Thymus (tissue), 11 donors: ENCODE data around the gene TMED1. TPM values are rescaled to one million over a fixed set of nuclear protein-coding genes. Genes with fewer than 3 reads are reported as not detected.
A peak's percentile ranks its signal among the peaks of the same experiment; 100 is the strongest.

ENCODE experiments used
- DNase-seq, 9 donors: peaks; one replicate each; pipeline ENCODE4 v3.0.0-alpha.2; 2013; ENCODE audit warnings: low spot score in 9 of 9, low read depth in 6 of 9, missing footprints in 1 of 9
- H3K27ac ChIP-seq, 2 donors: one replicate each; pipeline ENCODE4 v1.5.1; 2013; ENCODE audit warnings: control low read depth in 1 of 2, low read depth in 1 of 2, low read length in 1 of 2, mild to moderate bottlenecking in 1 of 2, moderate library complexity in 1 of 2
- H3K27me3 ChIP-seq, 2 donors: one replicate each; pipeline ENCODE4 v1.5.1; 2013; ENCODE audit warnings: low read length in 1 of 2; ENCODE audit not compliant: control insufficient read depth in 2 of 2, insufficient read depth in 1 of 2
- H3K36me3 ChIP-seq, 2 donors: one replicate each; pipeline ENCODE4 v1.5.1; 2013; ENCODE audit warnings: low read length in 1 of 2, mild to moderate bottlenecking in 1 of 2, moderate library complexity in 1 of 2; ENCODE audit not compliant: control insufficient read depth in 2 of 2, insufficient read depth in 2 of 2
- H3K4me1 ChIP-seq, 2 donors: one replicate each; pipeline ENCODE4 v1.5.1; 2013; ENCODE audit warnings: low read length in 2 of 2; ENCODE audit not compliant: control insufficient read depth in 2 of 2, insufficient read depth in 2 of 2
- H3K4me3 ChIP-seq, 2 donors: one replicate each; pipeline ENCODE4 v1.5.1; 2013; ENCODE audit warnings: low read length in 2 of 2, control low read depth in 1 of 2, mild to moderate bottlenecking in 1 of 2
- H3K9me3 ChIP-seq, 2 donors: one replicate each; pipeline ENCODE4 v1.5.1; 2013; ENCODE audit warnings: low read length in 1 of 2, mild to moderate bottlenecking in 1 of 2; ENCODE audit not compliant: control insufficient read depth in 2 of 2, insufficient read depth in 1 of 2
- WGBS: extraction: QIAGEN DNeasy Blood & Tissue Kit; methylation state at CpG from one replicate; pipeline ENCODE4 v1.1.7; 2013; 5-methylcytosine and 5-hydroxymethylcytosine counted together
- polyA plus RNA-seq: library from polyadenylated mRNA; stranded (reverse); fragments of 200-250 nt; gene quantifications from one replicate; pipeline ENCODE4 v1.2.3, GENCODE V29; 2013
- total RNA-seq: library from RNA; stranded (reverse); fragments of 120-200 nt; gene quantifications from one replicate; pipeline ENCODE4 v1.2.4, GENCODE V29; 2013
- donor health status: healthy.

Gene TMED1
- total and polyA plus RNA-seq, 2 donors: 19.4 to 22.0 TPM

DNA sequence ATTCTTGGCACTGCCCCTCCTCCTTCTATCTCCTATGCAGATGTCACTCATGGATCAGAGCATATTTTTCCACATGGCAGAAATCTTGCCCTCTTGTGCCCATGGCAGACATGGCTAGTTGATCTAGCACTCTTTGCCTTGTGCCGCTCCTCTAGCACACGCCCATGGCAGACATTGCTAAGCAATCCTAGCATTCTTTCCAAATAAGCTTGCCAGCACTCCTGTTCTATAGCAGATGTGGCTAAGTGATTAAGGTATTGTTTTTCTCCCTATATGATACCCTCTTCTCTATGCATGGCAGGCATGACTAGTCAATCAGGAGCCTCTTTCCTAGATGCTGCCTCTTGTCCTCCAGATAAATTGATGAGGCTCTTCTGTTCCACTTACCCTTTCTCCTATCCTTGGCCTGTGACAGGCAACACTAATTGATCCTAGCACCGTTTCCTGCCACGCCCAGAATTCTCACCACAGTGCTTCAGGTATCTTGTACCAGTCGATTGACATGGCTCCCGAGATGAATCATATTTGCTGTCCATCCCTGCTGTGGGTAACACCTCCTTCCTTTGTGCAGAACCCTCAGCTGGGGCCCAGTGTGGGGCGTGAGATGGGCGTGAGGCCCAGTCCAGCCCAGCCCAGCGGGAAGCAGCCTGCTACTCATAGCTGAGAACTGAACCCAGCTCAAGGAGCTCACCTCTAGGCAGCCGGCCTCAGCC, 26.9 kb downstream of the TMED1 start:
- no peak for DNase-seq
- Histone ChIP-seq H3K9me3 (no peaks in the 10 kb centered on the region), H3K27me3 (no peaks in the 10 kb centered on the region), H3K4me3 (no peak overlapping the region), H3K4me1 (peaks cover 0 to 3% of the 10 kb centered on the region in 2 donors), H3K27ac (no peak overlapping the region), H3K36me3 (peaks cover 60 to 64% of the 10 kb centered on the region in 2 donors)
- 91% methylated on average over 10 of the region's 10 CpGs for WGBS

DNA sequence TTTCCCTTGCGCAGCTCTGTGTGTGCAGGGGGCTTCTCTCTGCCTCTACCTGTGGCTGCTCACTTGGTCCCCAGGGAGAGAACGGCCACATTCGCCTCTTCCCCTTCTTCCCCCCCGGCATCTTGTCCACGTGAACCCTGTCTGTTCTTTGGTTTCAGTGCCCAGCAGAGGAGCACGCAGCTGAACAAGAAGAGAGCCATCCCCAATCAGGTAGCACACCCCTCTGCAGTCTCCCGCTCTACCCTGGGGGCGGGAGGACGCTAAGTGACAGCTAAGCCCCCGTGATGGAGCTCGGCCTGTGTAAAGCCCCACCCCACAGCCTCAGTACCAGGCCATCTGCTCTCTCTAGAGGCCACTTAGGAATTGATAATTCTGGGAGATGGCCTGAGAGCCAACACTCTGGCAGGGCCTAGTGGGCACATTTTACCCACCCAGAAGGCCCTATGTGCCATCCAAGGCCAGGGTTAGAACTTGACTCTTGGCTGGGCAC, 30.2 kb downstream of the TMED1 start:
- Histone ChIP-seq H3K36me3 (peaks cover 66 to 69% of the 10 kb centered on the region in 2 donors), H3K27ac (no peak overlapping the region), H3K4me1 (no peaks in the 10 kb centered on the region), H3K4me3 (no peak overlapping the region), H3K27me3 (no peaks in the 10 kb centered on the region), H3K9me3 (no peaks in the 10 kb centered on the region)
- DNase-seq: no peak
- 96% methylated on average over 11 of the region's 11 CpGs for WGBS

DNA sequence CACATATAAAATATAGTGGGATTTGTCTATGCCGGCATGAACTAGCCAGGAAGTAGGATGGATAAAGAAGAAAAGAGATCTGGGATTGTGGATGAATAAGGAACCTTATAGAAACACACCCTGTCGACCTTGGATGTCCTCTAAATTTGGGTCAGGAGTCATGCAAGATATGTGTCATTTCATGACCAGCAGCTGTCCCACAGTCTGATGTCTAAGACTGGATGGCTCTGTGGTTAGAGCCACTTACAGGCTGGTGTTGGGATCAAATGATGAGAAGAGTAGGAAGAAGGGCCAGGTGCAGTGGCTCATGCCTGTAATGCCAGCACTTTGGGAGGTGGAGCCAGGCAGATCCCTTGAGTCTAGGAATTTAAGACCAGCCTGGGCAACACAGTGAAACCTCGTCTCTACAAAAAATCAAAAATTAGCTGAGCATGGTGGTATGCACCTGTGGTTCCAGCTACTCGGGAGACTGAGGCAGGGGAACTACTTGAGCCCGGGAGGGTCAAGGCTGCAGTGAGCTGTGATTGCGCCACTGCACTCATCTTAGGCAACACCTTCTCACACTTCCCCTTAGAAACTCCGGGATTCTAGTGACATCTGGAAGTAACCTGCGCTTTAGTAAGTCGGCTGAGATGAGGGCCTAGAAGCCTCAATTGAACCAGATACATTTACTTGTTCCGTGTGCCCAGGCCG, 30.8 kb downstream of the TMED1 start:
- Histone ChIP-seq H3K9me3 (peaks cover 0 to 2% of the 10 kb centered on the region in 2 donors), H3K27ac (no peak overlapping the region), H3K36me3 (peaks cover 66 to 69% of the 10 kb centered on the region in 2 donors), H3K27me3 (no peaks in the 10 kb centered on the region), H3K4me3 (no peak overlapping the region), H3K4me1 (no peaks in the 10 kb centered on the region)
- no peak for DNase-seq
- 95% methylated on average over 11 of the region's 11 CpGs for WGBS

DNA sequence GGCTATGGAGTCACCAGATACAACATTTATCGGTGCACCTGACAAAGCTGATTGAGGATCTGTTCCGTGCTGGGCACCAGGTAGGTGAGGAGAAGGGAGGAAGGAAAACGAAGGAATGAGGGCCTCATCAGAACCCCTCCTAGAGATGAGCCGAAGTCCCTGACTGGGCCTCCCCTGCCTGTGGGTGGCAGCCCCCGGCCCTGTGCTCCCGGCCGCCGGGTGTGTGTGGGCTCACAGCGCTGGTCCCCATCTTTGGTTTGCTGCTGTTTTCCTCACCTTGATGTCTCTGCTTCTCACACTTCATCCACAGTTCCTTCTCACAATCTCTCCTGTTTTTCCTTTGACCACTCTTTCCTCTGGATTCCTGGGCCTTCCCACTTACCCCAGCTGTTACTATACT, 32.8 kb downstream of the TMED1 start:
- WGBS: 100% methylated on average over 9 of the region's 9 CpGs
- DNase-seq: no peak
- no peak overlapping the region for H3K4me3 ChIP-seq
- H3K27ac ChIP-seq: no peak overlapping the region
- peaks cover 0 to 2% of the 10 kb centered on the region in 2 donors for H3K9me3 ChIP-seq
- no peaks in the 10 kb centered on the region for H3K4me1 ChIP-seq
- peaks cover 64 to 68% of the 10 kb centered on the region in 2 donors for H3K36me3 ChIP-seq
- H3K27me3 ChIP-seq: no peaks in the 10 kb centered on the region

DNA sequence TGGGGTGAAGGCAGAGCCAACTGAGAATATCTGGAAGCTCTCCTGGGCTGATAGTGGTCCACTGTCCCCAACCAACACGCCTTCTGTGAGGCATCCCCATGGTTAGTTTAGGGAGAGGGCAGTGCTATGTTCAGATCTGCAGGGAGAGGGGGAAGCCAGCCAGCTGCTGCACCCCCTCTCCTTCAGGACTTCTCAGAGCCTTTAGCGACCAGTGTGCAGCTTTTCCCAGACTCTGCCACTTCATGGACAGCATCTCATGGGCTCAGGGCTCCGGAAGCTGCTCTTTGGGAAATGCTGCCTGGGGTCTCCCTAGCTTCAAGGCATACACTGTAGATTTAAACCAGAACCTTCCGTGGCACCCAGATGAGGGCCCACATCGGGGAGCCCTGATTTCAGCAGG, 33.5 kb downstream of the TMED1 start:
- no peak overlapping the region for H3K27ac ChIP-seq
- 98% methylated on average over 5 of the region's 5 CpGs for WGBS
- peaks cover 71 to 73% of the 10 kb centered on the region in 2 donors for H3K36me3 ChIP-seq
- H3K9me3 ChIP-seq: peaks cover 0 to 2% of the 10 kb centered on the region in 2 donors
- H3K4me1 ChIP-seq: peaks cover 0 to 2% of the 10 kb centered on the region in 2 donors
- no peak for DNase-seq
- no peak overlapping the region for H3K4me3 ChIP-seq
- no peaks in the 10 kb centered on the region for H3K27me3 ChIP-seq

DNA sequence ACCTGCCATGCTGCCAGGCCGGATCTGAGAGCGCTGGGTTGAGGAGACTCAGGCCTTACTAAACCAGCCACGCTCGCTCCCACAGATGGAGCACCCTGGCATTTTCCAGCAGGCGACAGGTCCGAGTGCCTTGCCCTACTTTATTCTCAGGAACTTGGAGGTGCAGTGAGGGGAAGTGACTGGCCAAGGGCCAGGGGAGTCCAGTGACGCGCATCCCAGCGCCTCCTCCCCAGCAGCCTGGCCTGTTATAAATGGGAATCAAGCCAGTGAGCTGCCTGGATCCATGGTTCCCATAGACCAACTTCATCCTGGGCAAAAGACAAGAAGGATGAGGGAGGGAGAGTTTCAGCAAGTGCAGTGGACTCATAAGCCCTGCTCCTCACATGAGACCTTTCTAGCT, 35.5 kb downstream of the TMED1 start:
- Histone ChIP-seq H3K4me3 (no peak overlapping the region), H3K4me1 (peaks cover 0 to 2% of the 10 kb centered on the region in 2 donors), H3K36me3 (peaks cover 85 to 86% of the 10 kb centered on the region in 2 donors), H3K27ac (peak overlapping the region in 1 of 2 donors; percentile 36), H3K27me3 (no peaks in the 10 kb centered on the region), H3K9me3 (peaks cover 0 to 2% of the 10 kb centered on the region in 2 donors)
- DNase-seq: no peak
- WGBS: 96% methylated on average over 9 of the region's 9 CpGs

DNA sequence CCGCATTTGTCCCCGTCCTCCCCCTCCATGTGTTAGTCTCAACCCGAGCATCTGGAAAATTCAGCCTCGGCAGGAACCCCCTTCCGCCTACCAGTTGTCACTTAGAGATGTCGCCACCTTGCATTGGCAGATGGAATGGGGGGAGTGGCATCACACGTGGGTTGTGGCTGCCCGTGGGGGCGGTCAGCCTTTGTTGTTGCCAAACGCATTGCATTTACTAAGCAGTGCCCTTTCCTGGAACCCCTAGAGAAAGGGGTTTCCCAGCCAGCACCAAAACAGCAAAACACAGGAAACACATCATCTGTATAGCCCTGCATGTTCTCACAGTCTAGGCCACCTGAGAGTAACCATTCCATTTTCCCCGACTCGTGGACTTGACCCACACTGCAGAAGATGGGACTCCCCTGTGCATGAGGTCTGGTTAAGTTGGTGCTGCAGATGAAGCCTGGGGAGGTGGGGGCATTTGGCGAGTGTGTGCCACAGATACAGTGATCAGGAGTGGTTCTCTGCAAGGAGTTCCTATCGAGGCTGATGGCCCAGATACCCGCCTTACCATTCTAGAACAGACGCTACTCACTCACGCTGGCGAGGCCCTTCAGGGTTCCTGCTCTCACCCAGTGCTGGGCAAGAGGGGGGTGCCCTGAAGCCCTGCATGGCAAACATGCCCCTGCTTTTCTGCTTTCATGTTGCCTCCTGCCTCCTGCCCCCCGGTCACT, 38.3 kb downstream of the TMED1 start:
- peaks cover 0 to 2% of the 10 kb centered on the region in 2 donors for H3K4me1 ChIP-seq
- H3K9me3 ChIP-seq: peaks cover 0 to 2% of the 10 kb centered on the region in 2 donors
- H3K36me3 ChIP-seq: peaks cover 86 to 87% of the 10 kb centered on the region in 2 donors
- H3K4me3 ChIP-seq: no peak overlapping the region
- peak in 2 of 9 donors; percentile 10 to 41 for DNase-seq
- 92% methylated on average over 19 of the region's 19 CpGs for WGBS
- peak overlapping the region; percentile 6 to 23 for H3K27ac ChIP-seq
- no peaks in the 10 kb centered on the region for H3K27me3 ChIP-seq

DNA sequence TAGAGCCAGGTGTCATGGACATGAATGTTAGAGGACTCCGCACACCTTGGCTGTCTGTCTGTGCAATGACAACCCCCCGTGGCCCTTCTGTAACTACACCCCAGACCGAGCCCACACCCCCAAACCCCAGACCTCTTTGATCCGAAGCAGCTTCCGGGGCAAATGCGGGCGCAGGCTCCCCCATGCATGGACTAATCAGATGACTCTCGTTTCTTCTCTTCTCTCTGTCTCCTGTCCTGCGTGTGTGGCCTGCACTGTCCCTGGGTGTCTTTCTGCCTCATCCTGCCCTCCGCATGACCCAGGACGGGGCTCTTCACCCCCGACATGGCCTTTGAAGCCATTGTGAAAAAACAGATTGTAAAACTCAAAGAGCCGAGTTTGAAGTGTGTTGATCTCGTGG, 38.9 kb downstream of the TMED1 start:
- no peaks in the 10 kb centered on the region for H3K27me3 ChIP-seq
- DNase-seq: no peak
- no peak overlapping the region for H3K4me3 ChIP-seq
- peaks cover 0 to 2% of the 10 kb centered on the region in 2 donors for H3K9me3 ChIP-seq
- 95% methylated on average over 14 of the region's 14 CpGs for WGBS
- H3K27ac ChIP-seq: no peak overlapping the region
- peaks cover 0 to 2% of the 10 kb centered on the region in 2 donors for H3K4me1 ChIP-seq
- H3K36me3 ChIP-seq: peaks cover 84 to 87% of the 10 kb centered on the region in 2 donors
